KMS-11 (cell line): Measurements from ENCODE around the gene GRM8.
"Not testable (repeated sequence)": the region's sequence is repeated elsewhere in the genome, so short reads cannot be mapped to it uniquely, and the experiment has no call there.

Experiments
- H2AFZ ChIP-seq: fragments of 200-600 bp; sonication (generic); 2 replicates; pipeline ENCODE4 v1.6.1; 2016; ENCODE audit warnings: antibody characterized with exemption, mixed run types, low read depth
- H3K27ac ChIP-seq: fragments of 200-600 bp; sonication (generic); 2 replicates; pipeline ENCODE4 v1.6.1; 2016; ENCODE audit warnings: mild to moderate bottlenecking, mixed run types
- H3K27me3 ChIP-seq: fragments of 200-600 bp; sonication (generic); 2 replicates; pipeline ENCODE4 v1.6.1; 2017; ENCODE audit warnings: mild to moderate bottlenecking, low read depth, mixed run types, moderate library complexity; ENCODE audit not compliant: insufficient read depth
- H3K36me3 ChIP-seq: fragments of 200-600 bp; sonication (generic); 2 replicates; pipeline ENCODE4 v1.6.1; 2017; ENCODE audit warnings: mild to moderate bottlenecking, mixed run types; ENCODE audit not compliant: insufficient read depth
- H3K4me1 ChIP-seq: fragments of 200-600 bp; sonication (generic); 2 replicates; pipeline ENCODE4 v1.6.1; 2016; ENCODE audit warnings: mild to moderate bottlenecking, low read depth, mixed run types; ENCODE audit not compliant: poor library complexity, severe bottlenecking
- H3K4me2 ChIP-seq: fragments of 200-600 bp; sonication (generic); 2 replicates; pipeline ENCODE4 v1.7.0; 2016; ENCODE audit warnings: mild to moderate bottlenecking, mixed run types
- H3K4me3 ChIP-seq: fragments of 200-600 bp; sonication (generic); IDR thresholded peaks from 2 replicates; pipeline ENCODE4 v1.6.1; 2017; ENCODE audit warnings: low read depth, low read length, mixed read lengths; ENCODE audit not compliant: insufficient read depth
- H3K79me2 ChIP-seq: fragments of 200-600 bp; sonication (generic); 2 replicates; pipeline ENCODE4 v1.6.1; 2016; ENCODE audit warnings: low read depth, mixed run types; ENCODE audit not compliant: insufficient read depth
- H3K9ac ChIP-seq: fragments of 200-600 bp; sonication (generic); 2 replicates; pipeline ENCODE4 v1.6.1; 2016; ENCODE audit warnings: mild to moderate bottlenecking, mixed run types
- H4K20me1 ChIP-seq: fragments of 200-600 bp; sonication (generic); 2 replicates; pipeline ENCODE4 v1.6.1; 2016; ENCODE audit warnings: mild to moderate bottlenecking, mixed run types; ENCODE audit not compliant: insufficient read depth
- TF ChIP-seq, protein P1 (sequence below): fragments of 200-600 bp; sonication (generic); conservative IDR thresholded peaks from 2 replicates; pipeline ENCODE4 v1.6.1; 2017; ENCODE audit warnings: low read depth, mild to moderate bottlenecking, antibody characterized with exemption, low read length, moderate library complexity, mixed read lengths

The GRM8 gene

DNA sequence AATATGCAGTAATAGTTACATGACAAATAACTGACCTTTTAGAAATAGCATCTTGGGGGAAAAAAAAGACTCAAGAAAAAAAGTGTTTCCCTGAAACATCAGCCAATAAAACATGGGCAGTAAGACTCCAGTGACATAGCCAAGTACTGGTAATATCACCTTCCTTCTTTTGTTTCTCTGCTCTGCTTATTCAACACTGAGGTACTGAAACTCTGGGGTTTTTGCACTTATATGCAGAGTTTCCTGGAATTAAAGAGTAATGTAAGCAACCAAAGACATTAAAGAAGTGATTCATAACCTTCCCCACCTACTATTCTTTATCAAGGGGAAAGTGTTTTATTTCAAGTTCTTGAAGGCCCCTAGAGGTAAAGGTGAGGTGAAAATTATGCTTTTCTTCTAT, 414.5 kb downstream of the GRM8 start:
- Histone ChIP-seq H3K27ac (no peak overlapping the region), H3K9ac (no peak overlapping the region), H3K4me1 (no peaks in the 10 kb centered on the region), H3K4me2 (no peak overlapping the region), H2AFZ (no peak overlapping the region), H3K4me3 (no peak overlapping the region), H3K36me3 (no peaks in the 10 kb centered on the region), H3K27me3 (no peaks in the 10 kb centered on the region), H4K20me1 (no peaks in the 10 kb centered on the region), H3K79me2 (no peaks in the 10 kb centered on the region)
- TF ChIP-seq, protein P1, sequence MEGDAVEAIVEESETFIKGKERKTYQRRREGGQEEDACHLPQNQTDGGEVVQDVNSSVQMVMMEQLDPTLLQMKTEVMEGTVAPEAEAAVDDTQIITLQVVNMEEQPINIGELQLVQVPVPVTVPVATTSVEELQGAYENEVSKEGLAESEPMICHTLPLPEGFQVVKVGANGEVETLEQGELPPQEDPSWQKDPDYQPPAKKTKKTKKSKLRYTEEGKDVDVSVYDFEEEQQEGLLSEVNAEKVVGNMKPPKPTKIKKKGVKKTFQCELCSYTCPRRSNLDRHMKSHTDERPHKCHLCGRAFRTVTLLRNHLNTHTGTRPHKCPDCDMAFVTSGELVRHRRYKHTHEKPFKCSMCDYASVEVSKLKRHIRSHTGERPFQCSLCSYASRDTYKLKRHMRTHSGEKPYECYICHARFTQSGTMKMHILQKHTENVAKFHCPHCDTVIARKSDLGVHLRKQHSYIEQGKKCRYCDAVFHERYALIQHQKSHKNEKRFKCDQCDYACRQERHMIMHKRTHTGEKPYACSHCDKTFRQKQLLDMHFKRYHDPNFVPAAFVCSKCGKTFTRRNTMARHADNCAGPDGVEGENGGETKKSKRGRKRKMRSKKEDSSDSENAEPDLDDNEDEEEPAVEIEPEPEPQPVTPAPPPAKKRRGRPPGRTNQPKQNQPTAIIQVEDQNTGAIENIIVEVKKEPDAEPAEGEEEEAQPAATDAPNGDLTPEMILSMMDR = no peak

DNA sequence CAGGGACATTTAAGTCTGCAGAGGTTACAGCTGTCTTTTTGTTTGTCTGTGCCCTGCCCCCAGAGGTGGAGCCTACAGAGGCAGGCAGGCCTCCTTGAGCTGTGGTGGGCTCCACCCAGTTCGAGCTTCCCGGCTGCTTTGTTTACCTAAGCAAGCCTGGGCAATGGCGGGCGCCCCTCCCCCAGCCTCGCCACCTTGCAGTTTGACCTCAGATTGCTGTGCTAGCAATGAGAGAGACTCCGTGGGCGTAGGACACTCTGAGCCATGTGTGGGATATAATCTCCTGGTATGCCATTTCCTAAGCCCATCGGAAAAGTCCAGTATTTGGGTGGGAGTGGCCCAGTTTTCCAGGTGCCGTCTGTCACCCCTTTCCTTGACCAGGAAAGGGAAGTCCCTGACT, 421.5 kb downstream of the GRM8 start:
- not testable (repeated sequence) for H2AFZ ChIP-seq, H3K4me1 ChIP-seq, H3K79me2 ChIP-seq, H3K36me3 ChIP-seq, H3K4me2 ChIP-seq, H4K20me1 ChIP-seq, H3K27me3 ChIP-seq, H3K27ac ChIP-seq, H3K4me3 ChIP-seq, H3K9ac ChIP-seq

DNA sequence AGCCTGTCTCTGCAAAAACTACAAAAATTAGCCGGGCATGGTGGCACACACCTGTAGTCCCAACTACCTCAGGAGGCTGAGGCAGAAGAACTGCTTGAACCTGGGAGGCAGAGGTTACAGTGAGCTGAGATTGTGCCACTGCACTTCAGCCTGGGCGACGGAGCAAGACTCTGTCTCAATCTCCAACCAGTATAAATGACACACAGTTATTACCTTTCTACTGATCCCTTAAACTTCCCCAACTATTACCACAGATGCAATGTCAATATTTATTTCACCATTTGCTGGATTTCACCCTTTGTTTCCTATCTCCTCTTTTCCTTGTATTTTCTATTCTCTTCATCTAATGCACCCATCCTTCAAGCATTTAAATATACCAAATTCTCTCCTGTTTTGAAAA, 431.8 kb downstream of the GRM8 start:
- TF ChIP-seq, protein P1 = no peak
- H3K4me1 ChIP-seq = no peaks in the 10 kb centered on the region
- no peaks in the 10 kb centered on the region for H3K36me3 ChIP-seq
- H3K4me3 ChIP-seq = no peak overlapping the region
- H3K79me2 ChIP-seq = no peaks in the 10 kb centered on the region
- no peak overlapping the region for H3K4me2 ChIP-seq
- no peaks in the 10 kb centered on the region for H3K27me3 ChIP-seq
- no peak overlapping the region for H3K27ac ChIP-seq
- no peak overlapping the region for H2AFZ ChIP-seq
- no peaks in the 10 kb centered on the region for H4K20me1 ChIP-seq
- H3K9ac ChIP-seq = no peak overlapping the region

DNA sequence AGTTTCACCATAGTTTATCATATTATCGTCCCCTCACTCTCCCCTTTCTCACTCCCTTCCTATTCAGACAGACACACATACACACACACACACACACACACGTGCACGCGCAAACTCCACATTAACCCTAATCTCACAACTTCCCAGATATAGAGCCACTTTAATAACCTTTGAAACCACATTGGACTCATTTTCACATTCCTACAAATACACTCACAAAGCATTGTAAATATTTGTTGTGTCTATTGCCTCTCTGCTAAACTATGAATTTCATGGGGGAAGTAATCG, 433.6 kb downstream of the GRM8 start:
- Histone ChIP-seq H3K27me3 (no peaks in the 10 kb centered on the region), H3K4me1 (no peaks in the 10 kb centered on the region)
- TF ChIP-seq, protein P1 = no peak

DNA sequence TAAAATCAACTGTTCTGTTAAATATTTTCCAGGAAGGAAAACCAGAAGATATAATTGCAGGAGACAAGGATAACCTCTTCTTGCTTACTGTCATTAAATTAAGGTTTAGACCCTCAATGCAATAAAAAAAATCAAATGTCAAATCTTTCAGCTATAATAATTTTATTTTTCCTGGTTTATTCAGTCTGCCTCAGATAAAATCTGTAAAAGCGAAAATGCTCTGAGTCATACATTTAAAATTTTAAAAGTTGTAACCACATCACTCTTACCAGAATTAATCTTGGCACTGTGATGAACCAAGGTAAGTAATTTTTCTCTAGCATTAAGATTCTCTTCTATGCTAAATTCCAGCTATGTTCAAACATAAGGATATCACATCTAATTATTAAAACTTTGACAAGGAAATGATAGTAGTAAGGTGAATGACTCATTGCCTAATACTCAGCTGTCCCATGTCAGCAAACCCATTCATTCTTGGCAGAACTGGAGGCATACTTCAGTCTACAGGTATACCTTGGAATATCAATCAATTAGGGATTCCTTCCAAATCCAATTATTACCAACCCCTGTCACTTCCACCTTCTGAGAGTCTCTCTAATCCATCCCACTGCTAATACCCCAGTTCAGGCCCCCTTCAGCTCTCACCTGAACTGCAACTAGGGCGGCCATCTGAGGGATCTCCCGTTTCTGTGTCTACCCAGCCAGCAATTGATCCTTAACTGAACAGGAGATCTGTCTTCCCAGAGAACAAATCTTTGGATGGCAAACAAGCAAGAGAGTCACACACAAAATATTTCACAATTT, 434.1 kb downstream of the GRM8 start:
- TF ChIP-seq, protein P1 = no peak
- Histone ChIP-seq H3K9ac (no peak overlapping the region), H3K4me3 (no peak overlapping the region), H3K4me1 (no peaks in the 10 kb centered on the region), H3K27me3 (no peaks in the 10 kb centered on the region), H3K36me3 (no peaks in the 10 kb centered on the region), H2AFZ (no peak overlapping the region), H3K79me2 (no peaks in the 10 kb centered on the region), H4K20me1 (no peaks in the 10 kb centered on the region), H3K4me2 (no peak overlapping the region), H3K27ac (no peak overlapping the region)

More for the DNA sequence above, 433.6 kb downstream of the GRM8 start:
- Histone ChIP-seq H4K20me1 (no peaks in the 10 kb centered on the region), H3K4me2 (no peak overlapping the region), H3K9ac (no peak overlapping the region), H3K4me3 (no peak overlapping the region), H3K36me3 (no peaks in the 10 kb centered on the region), H3K79me2 (no peaks in the 10 kb centered on the region), H3K27ac (no peak overlapping the region), H2AFZ (no peak overlapping the region)
